Ovary (tissue), 9 donors: Measurements from ENCODE around the gene BANP. TPM values are rescaled to one million over a fixed set of nuclear protein-coding genes. Genes with fewer than 3 reads are reported as not detected.
"Not testable (repeated sequence)": the region's sequence is repeated elsewhere in the genome, so short reads cannot be mapped to it uniquely, and the experiment has no call there.

Experiments used
- DNase-seq, 5 donors: peaks; one replicate each; pipeline ENCODE4 v3.0.0-alpha.2; 2019 to 2020
- H3K27ac ChIP-seq, 2 donors: fragments of 200-600 bp; one replicate each; pipeline versions ENCODE4 v1.5.1 to v1.8.0; 2019 to 2022
- H3K27me3 ChIP-seq: fragments of 200-600 bp; one replicate; pipeline ENCODE4 v1.8.0; 2022
- H3K36me3 ChIP-seq: fragments of 200-600 bp; sonication (generic); one replicate; pipeline ENCODE4 v1.5.1; 2019
- H3K4me1 ChIP-seq: one replicate; pipeline ENCODE4 v1.8.1; 2013; ENCODE audit warnings: mild to moderate bottlenecking, moderate library complexity; ENCODE audit not compliant: insufficient read depth
- H3K4me3 ChIP-seq: fragments of 200-600 bp; sonication (generic); one replicate; pipeline ENCODE4 v1.5.1; 2017
- H3K9me3 ChIP-seq, 2 donors: fragments of 200-600 bp in 1 of 2; sonication (generic) in 1 of 2; one replicate each; pipeline versions ENCODE4 v1.5.1 to v1.8.1; 2013 to 2019; ENCODE audit warnings: mild to moderate bottlenecking in 1 of 2, moderate library complexity in 1 of 2
- EP300 ChIP-seq: sonication (generic); formaldehyde crosslinking; IDR thresholded peaks from one replicate; pipeline ENCODE4 v1.6.1; 2017; ENCODE audit warnings: antibody characterized with exemption
- POLR2A ChIP-seq: fragments of 450-650 bp; IDR thresholded peaks from one replicate; pipeline ENCODE4 v1.6.1; 2017; ENCODE audit warnings: antibody characterized with exemption, mild to moderate bottlenecking, moderate library complexity
- WGBS, 3 donors: extraction: QIAGEN DNeasy Blood & Tissue Kit in 1 of 3; methylation state at CpG; one replicate each; pipeline versions ENCODE4 v1.1.5 to v1.1.7; 2013 to 2017; 5-methylcytosine and 5-hydroxymethylcytosine counted together
- intact Hi-C, 4 donors: fragments of 100-400 bp; cut with DNase I; formaldehyde crosslinking; loops; one replicate each; pipeline versions ENCODE4 v1.11.0 to v1.15.1; 2022 to 2023
- polyA plus RNA-seq, 2 donors: library from polyadenylated mRNA; stranded (reverse); fragments of 200-250 nt in 1 of 2; fragments of 350-450 nt in 1 of 2; fragmentation: Illumina TruSeq in 1 of 2; extraction: RNeasy Lipid Tissue Mini Kit (QIAGEN cat#74804) in 1 of 2; gene quantifications; one replicate each; pipeline ENCODE4 v1.2.3, GENCODE V29; 2013 to 2014
- total RNA-seq, 7 donors: library from RNA; depleted of rRNA in 2 of 7; stranded (reverse); fragments of >200 nt in 2 of 7; fragmentation: NEBNext Ultra II Directional in 3 of 7; extraction: Animal tissue kit (Norgen Biotek cat#: 25700) in 3 of 7; gene quantifications; one replicate each; pipeline versions ENCODE4 v1.1.0 to v1.2.4, GENCODE V29; 2016 to 2023
- TF ChIP-seq, protein P1 (sequence below), 3 donors: fragments of 450-650 bp in 2 of 3; fragments of 200-600 bp in 1 of 3; IDR thresholded peaks; one replicate each; pipeline versions ENCODE4 v1.5.1 to v1.8.0; 2016 to 2022; ENCODE audit warnings: antibody characterized with exemption in 3 of 3, mild to moderate bottlenecking in 1 of 3
- donor health status: DM: no; HTN: no; CAD: no; lungs with moderate emphysema.
- donor health status: DM: no; HTN: no; CAD: no.
- donor health status: Bipolar disorder and iron deficiency.
- donor health status: DM: yes; HTN: yes; CAD: no.
- donor health status: DM: no; HTN: no; CAD: no.
- donor health status: DM: yes; HTN: yes; CAD: no.

The BANP gene
- total and polyA plus RNA-seq, 9 donors: 14.8 to 48.6 (median 28.1) TPM

DNA sequence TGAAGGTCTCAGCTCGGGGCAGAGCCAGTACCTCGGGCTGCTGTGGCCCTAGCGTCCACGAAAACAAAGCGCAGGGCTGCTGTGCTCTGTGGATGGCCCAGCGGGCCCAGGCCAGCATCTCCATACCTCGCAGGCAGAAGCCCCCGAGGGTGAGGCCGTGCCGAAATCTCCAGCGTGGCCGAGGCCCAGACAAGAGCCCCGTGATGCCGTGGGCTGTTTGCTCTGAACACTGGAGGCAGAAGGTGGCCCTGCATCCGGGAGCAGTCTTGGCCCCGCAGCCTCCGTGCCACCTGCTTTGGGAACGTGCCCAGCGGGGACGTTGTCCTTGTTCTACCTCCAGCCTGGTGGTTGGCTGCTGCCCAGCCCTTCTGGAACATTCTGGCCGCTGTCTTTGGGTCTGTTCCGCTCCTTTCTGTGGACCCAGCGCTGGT lies 121.4 kb downstream of the BANP start:
- WGBS, 3 donors: 88 to 91% (median 89%) methylated on average over 23 of the region's 23 CpGs

DNA sequence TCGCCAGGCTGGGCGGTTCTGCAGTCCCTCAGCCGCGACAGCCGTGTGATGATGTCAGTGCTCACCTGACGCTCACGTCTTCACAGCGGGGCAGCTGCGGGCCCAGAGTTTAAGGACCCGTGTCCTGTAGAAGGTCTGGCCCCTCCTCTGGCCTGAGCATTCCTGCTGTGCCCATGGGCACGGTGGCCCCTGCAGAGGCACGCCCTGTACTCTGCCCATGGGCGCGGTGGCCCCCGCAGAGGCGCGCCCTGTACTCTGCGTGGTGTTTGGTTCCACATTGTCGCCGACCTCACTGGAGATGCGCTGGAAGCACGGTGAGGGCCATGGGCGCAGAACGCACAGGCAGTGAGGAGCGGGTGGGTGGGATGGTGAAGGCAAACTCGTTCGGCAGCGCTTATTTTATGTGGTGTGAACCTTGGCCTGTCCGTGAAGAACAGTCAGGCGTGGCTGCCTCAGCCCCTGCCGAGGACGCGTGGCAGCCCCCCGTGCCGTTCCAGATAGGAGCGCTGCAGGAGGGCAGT lies 122.0 kb downstream of the BANP start:
- H3K9me3 ChIP-seq: no peaks in the 10 kb centered on the region
- no peaks in the 10 kb centered on the region for H3K27me3 ChIP-seq
- no peak overlapping the region for H3K4me3 ChIP-seq
- intact Hi-C loops: no loop called here
- H3K27ac ChIP-seq: no peak overlapping the region
- H3K4me1 ChIP-seq: no peaks in the 10 kb centered on the region
- DNase-seq: no peak
- WGBS, 3 donors: 88 to 93% (median 90%) methylated on average over 35 to 36 of the region's 36 CpGs
- TF ChIP-seq EP300: no peak
- no peaks in the 10 kb centered on the region for H3K36me3 ChIP-seq

More for the DNA sequence above, 121.4 kb downstream of the BANP start:
- no peaks in the 10 kb centered on the region for H3K4me1 ChIP-seq
- TF ChIP-seq, protein P1, sequence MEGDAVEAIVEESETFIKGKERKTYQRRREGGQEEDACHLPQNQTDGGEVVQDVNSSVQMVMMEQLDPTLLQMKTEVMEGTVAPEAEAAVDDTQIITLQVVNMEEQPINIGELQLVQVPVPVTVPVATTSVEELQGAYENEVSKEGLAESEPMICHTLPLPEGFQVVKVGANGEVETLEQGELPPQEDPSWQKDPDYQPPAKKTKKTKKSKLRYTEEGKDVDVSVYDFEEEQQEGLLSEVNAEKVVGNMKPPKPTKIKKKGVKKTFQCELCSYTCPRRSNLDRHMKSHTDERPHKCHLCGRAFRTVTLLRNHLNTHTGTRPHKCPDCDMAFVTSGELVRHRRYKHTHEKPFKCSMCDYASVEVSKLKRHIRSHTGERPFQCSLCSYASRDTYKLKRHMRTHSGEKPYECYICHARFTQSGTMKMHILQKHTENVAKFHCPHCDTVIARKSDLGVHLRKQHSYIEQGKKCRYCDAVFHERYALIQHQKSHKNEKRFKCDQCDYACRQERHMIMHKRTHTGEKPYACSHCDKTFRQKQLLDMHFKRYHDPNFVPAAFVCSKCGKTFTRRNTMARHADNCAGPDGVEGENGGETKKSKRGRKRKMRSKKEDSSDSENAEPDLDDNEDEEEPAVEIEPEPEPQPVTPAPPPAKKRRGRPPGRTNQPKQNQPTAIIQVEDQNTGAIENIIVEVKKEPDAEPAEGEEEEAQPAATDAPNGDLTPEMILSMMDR (IDR thresholded peaks at IDR 0.05): no peak
- TF ChIP-seq EP300: no peak
- no peak for TF ChIP-seq POLR2A
- DNase-seq: peak in 1 of 5 donors; percentile 18
- H3K9me3 ChIP-seq: no peaks in the 10 kb centered on the region
- intact Hi-C loops: no loop called here
- H3K36me3 ChIP-seq: no peaks in the 10 kb centered on the region
- no peaks in the 10 kb centered on the region for H3K27me3 ChIP-seq
- H3K4me3 ChIP-seq: no peak overlapping the region
- no peak overlapping the region for H3K27ac ChIP-seq

DNA sequence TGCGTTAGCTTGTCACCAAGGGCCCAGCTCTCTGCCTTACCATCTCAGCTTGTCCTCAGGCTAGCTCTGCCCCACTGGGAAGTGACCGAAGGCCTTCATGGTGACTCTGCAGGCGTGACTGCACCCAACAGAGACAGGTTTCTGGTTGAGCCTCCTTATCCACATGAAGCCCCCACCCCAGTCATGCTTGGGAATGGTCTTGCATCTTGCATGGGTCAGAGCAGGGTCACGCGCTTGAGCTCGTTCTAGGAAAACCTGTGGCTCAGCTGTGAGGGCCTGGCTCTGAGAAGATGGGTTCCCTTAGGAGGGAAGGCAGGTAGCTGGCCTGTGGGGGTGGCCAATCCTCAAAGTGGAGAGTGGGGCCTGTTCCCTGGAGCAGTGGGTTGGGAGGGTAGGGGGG lies 122.8 kb downstream of the BANP start:
- 94 to 98% (median 98%) methylated on average over 6 of the region's 6 CpGs for WGBS, 3 donors
- no peak for TF ChIP-seq POLR2A
- intact Hi-C loops: no loop called here
- Histone ChIP-seq H3K4me3 (no peak overlapping the region), H3K27ac (no peak overlapping the region), H3K36me3 (no peaks in the 10 kb centered on the region), H3K9me3 (no peaks in the 10 kb centered on the region), H3K27me3 (no peaks in the 10 kb centered on the region), H3K4me1 (no peaks in the 10 kb centered on the region)
- no peak for DNase-seq

DNA sequence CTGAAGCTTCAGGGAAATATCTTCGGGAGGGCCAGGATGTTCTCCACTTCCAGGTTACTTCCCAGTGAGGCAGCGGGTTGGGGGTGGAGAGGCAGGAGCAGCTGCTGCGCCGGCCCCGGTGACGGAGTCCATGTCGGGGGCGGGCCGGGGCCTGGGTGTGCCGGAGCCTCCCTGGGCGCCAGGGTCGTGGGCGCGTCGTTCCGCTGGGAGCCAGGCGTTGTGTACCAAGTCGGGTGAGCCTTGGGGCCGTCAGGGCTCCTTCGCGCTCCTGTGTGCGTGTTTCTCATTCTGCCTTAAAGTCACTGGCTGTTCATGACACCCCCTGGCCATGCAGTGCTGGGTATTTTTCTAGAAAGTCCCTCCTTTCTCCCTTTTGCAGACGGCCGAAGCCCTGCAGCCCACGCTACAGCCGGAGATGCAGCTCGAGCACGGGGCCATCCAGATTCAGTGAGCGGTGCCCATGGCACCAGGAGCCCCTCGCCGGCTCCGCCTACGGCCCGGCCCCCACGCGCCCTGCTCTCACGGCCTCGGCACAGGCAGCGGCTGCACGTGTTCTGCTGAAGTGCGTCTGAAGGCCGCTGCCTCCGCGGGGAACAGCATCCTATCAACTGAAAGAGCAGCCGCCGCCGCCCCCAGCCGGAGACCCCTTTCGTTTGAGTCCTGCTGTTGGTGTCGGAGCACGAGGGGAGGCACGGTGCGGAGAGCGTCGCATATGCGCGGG lies 125.1 kb downstream of the BANP start:
- no peak for DNase-seq
- WGBS, 3 donors: 93% methylated on average over 53 to 57 of the region's 57 CpGs
- H3K4me1 ChIP-seq: no peaks in the 10 kb centered on the region
- H3K36me3 ChIP-seq: no peaks in the 10 kb centered on the region
- H3K27ac ChIP-seq: no peak overlapping the region
- no peak overlapping the region for H3K4me3 ChIP-seq
- H3K9me3 ChIP-seq: no peaks in the 10 kb centered on the region
- no peak for TF ChIP-seq POLR2A
- no peak for TF ChIP-seq EP300
- TF ChIP-seq, protein P1 (IDR thresholded peaks at IDR 0.05): no peak
- intact Hi-C loops: no loop called here
- no peaks in the 10 kb centered on the region for H3K27me3 ChIP-seq

GRCh38 chr16:88076932-88077320 lies 125.7 kb downstream of the BANP start:
- H3K27ac ChIP-seq, H3K27me3 ChIP-seq, intact Hi-C loops, DNase-seq, H3K4me1 ChIP-seq, H3K4me3 ChIP-seq, H3K36me3 ChIP-seq, H3K9me3 ChIP-seq: not testable (repeated sequence)
- WGBS, 3 donors: 90 to 98% (median 95%) methylated on average over 5 of the region's 5 CpGs
